Hematopoietic multipotent progenitor cell treated with erythropoietin and hydrocortisone succinate and interleukin-3 and kit ligand, for 15 days (in vitro differentiated cells): ENCODE results near the gene FOXN3.
"Not testable (repeated sequence)": the region's sequence is repeated elsewhere in the genome, so short reads cannot be mapped to it uniquely, and the experiment has no call there.

ENCODE experiments used
- DNase-seq: peaks from one replicate; pipeline ENCODE4 v3.0.0-alpha.2; 2015; ENCODE audit warnings: low spot score

Gene FOXN3

DNA sequence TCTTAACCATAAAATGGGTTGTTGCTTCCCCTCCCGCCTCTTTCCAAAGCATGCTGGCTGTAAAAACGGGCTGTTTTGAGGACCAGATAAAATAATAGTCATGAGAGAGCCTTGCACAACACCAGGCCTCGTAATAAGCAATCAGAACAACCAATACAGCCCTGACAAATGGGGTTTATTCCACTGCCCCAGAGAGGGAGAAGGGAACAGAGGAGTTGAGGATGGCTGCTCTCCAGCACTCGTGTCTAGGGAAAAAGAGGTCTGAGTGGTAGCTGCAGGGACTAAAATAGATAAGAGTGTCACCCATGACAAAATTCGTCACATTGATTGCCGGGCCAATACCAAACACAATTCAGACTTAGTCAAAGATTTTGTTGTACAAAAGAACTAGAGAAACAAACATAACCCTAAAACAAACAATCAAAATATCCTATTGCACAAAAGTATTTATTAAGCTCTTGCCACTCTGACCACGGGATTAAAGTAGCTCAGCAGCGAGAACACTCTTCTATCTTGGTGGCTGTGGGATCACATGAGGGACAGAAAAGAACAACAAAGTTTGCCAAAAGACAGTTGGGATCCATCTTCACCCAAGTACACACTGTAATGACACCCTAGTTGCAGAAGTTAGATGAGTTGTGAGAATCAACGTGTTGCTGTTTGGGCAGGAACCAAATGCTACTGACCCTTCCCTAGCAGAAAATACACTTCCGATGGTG lies 188.0 kb downstream of the FOXN3 start:
- no peak for DNase-seq

- no peak for DNase-seq
Observed at GRCh38 chr14:89227496-89227836, 189.6 kb downstream of the FOXN3 start.

DNA sequence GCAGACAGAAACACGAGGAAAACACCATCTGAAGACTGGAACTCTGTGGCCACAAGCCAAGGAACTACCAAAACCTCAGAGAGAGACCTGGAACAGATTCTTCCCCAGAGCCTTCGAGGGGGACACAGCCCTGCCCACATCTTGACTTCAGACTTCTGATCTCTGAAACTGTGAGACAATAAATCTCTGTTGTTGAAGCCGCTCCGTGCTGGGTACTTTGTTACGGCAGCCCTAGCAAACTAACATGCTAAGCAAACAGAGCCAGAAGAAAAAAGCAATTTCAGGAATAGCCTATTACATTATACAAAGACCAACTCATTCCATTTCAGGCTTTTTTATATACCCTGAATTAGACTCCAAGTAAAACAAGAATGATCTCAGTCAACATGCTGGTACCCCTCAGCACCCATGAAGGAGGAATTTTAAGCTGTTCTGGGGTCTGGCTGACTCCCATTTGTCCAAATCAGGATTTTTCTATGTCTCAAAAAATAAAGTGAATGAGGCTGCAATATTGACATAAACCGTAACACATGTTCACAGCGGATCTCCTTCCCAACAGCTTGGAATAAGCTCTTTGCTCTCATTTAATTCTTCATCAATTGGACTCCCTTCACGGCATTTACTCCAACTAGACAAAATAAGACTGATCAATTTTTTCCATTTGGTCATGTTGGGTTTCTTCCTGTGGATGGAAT lies 190.1 kb downstream of the FOXN3 start:
- no peak for DNase-seq

DNA sequence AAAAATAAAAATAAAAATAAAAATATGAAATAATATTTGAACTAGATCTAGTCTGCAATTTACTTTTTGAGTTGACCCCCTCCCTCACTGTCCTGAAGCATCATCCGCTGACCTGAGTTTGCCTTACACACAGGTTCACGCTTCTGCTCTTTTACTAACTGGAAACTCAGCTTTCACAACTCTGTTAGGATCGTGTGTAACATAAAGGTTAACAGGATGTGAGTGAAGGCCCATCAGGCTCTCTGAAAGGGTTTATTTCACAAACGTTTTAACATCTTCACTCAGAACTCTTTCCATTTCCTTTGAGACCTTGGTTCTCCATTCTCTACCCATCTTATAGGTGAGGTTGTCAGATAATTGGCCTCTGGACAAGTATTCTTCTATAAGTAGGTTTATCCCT lies 191.4 kb downstream of the FOXN3 start:
- DNase-seq = no peak

DNA sequence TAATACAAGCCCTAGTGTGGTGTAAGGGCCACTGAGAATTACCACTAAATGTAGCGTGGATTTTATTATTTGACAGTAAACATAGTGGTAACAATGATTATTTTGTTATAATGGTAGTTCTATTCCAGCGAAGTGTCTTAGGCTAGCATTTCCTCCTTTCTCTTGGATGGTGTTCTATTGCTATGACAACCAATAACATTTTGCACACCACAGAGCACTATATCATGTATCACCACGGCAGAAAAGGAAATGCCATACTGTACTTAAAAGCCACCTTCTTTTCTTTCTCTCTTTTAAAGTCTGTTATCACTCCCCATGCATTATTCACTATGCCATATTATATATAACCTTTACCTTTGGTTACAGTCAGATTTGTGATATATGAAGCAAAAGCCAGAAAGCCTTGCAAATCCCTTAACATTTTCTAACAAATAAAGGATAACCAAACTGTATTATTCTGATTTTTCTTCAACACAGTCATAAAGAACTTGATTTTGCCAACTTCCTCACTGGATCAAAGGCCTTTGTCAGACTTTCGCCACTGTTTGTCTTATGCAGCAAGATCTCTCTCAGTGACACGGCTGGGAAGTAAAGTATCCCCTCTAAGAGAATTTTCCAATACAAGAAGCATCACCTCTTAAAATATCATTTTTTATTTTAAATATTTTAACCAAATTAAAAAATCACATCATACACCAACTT lies 195.8 kb downstream of the FOXN3 start:
- no peak for DNase-seq

- DNase-seq = no peak
Observed at GRCh38 chr14:89219051-89219450, 198.0 kb downstream of the FOXN3 start.

DNA sequence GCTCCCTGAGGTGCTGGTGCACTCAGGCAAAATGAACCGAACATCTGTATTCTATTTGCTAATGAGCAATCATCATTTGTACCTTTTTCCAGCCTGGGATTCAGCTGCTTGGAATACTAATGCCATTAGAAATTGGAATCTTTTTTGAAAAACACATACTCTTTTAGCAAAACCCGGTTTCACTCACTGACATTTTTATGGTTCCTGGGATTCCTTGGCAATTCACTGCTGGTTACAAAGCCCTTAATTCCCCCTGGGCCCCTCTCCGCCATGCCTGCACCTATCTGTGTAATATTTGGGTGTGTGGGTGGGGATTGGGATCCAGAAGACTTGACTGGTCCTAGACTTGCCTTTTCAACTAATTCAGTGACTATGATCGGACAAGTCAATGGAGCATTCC lies 199.1 kb downstream of the FOXN3 start:
- no peak for DNase-seq

DNA sequence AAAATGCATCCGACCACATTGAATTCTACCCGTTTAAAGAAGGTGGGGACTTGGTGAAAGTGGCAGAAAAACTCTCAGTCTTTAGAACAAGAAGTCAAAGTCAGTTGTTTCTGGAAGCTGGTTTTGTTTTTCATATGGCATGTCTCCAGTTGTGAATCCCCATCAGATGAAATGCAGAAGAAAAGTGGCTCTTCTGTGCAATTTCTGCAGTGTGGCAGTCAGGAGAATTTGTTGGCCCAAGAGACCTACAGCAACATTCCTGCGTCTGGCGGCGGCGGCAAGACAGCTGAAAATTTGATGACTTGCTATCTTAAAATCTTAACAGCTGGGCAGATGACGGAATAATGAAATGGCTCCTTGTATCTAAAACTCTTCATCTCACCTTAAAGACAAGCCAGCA lies 201.5 kb downstream of the FOXN3 start:
- DNase-seq = no peak

DNA sequence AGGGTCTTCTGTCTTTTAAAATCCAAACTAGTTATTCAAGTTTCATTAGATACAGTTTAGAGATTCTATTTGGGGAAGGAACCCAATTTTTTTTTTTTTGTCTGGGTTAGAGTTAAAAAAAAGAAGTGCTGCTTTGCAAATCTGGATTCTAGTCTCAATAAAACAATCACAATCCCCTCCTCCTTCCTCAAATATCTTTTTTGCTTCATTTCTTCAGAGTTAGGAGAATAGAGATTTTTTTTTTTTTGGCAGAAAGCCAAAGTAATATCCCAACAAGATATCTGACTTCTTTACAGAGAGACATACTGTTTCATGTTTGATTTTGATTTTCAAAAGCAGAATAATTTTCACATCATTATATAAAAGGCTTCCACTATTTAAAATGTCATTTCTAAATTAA lies 201.9 kb downstream of the FOXN3 start:
- DNase-seq = no peak

- no peak for DNase-seq
Observed at GRCh38 chr14:89214221-89214965, 202.6 kb downstream of the FOXN3 start.

DNA sequence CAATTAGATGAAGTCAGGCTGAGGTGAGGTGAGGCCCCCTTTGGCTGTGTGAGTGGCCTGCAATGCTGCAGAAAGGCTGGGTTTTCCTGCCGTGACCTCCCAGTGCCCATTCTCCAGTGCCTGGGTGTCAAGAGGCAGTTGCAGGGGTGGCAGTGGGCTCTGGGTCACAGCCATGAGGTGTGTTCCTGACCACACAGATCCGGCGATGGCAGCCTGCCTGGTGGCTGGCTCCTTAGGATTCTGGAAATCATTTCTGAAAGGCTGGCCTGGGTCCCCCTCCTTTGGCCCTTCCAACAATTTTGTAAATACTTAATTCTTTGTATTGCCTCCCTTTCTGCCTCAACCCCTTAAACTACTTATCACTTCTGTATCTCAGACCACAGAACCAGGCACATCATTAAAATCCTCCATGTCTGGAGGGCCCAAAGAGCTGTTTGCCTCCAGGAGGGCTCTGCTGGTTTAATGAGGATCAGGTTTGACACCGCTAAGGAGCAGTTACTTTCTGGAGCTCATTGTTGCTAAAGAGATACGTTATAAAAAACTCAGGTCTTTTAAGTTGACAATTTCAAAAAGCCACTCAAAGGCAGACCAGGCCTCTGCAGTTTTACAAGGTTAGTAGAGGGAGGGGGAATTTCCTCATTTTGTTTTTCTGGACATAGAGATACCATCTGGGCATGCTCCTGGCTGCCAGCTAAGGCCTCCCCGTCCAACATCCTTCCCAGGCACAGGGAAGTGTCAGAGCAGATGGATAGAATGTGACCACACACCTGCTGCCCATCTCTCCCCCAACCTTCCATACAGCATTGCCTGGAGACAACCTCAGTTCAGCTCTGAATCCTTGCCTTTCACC lies 204.4 kb downstream of the FOXN3 start:
- no peak for DNase-seq

DNA sequence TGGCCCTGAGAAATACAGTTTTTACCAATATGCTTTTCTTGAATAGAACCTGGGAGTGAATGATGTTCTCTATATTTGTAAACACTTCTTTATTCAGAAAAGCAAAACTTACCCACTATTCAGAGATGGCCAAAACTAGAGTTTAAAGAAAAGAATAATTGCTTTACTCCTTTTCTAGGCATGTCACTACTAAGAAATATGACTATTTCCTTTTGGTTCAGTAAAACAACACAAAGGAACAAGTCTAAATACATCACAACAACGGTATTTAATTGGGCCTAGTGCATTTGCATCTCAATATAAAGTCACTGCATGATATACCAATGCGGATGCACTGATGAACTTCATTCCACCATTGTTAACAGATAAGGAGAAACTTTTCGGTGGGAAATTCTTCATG lies 207.5 kb downstream of the FOXN3 start:
- no peak for DNase-seq

- peak; percentile 17 for DNase-seq
Observed at GRCh38 chr14:89207925-89208328, 209.1 kb downstream of the FOXN3 start.

DNA sequence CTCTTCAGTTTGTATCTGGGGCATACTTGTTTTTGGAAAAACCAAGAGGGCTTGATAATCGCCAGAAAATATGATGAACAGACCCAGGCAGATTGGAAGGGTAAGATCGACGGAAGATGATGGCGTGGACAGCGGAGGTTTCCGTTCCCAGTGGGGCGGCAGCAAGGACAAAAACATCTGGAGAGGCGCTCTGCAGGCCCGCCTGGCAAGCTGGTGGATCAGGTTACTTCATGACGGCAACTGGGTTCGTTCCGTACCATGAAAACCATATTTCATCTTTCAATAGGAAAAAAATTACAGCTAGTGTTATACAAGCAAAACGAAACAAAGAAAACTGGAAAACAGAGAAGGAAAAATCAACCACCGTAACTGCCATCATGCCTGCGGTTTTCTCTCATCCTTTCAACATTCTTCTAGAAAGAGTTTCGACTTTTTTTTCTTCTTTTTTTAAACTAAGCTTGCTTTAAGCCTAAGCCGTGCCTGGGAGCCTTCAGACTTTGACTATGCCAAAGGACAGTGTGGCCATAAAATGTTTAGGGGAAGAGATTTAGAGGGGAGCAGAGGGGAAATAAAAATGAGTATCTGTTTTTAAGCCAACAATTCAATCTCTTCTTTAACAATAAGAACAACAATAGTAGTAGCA lies 210.5 kb downstream of the FOXN3 start:
- no peak for DNase-seq

DNA sequence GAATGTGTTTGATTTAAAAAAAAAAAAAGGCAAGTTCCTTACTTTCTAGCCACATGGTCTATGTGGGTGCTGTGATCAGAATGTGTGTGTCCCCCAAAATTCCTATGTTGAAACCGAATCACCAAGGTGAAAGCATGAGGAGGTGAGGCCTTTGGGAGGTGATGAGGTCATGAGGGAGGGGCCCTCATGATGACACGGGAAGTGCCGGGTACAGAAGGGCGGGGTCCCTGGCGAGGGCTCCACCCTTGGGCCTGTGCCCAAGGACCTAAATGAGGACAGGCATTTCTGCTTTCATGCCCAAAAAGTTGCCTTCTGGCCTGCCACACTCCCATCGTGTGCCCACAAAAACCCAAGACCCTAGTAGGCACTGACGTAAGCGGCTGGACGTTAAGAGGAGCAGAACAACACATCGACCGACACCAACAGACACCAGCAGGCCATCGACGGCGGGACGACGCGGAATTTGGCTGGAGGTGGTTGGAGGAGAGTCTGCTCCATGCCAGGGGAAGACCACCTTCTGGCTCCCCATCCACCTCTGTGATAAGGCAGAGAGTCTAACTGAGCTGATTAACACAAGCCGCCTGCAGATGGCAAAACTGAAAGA lies 211.8 kb downstream of the FOXN3 start:
- peak; percentile 84 for DNase-seq

DNA sequence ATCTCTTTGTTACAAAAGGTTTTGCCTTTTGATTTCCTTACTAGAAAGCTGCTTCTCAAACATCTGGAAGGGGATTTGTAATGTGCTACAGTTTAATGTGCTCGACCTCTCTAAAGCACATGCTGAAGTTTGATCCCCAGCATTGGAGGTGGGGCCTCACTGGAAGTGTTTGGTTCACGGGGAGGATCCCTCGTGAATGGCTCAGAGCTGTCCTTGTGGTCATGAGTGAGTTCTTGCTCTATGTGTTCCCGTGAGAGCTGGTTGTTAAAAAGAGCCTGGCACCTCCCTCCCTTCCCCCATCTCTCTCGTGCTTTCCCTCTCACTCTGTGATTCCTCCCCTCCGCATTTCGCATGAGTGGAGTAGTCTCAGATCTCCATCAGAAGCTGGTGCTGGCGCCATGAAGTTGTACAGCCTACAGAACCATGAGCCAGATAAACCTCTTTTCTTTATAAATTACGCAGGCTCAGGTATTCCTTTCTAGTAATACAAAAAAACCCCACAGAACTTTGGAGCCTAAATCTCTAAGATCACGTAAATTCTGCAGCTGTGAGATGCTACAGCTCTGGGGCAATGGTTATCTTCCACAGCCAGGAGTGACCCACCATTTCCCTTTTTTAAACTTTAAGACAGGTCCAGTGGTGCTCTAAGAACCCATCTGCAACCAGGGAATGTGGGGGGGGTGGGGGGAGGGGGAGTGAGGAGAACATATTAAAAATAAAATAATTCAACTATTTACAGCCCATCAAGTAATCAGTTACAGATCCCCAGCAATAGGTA lies 214.4 kb downstream of the FOXN3 start:
- no peak for DNase-seq

GRCh38 chr14:89201645-89202044 lies 215.4 kb downstream of the FOXN3 start:
- DNase-seq = no peak

DNA sequence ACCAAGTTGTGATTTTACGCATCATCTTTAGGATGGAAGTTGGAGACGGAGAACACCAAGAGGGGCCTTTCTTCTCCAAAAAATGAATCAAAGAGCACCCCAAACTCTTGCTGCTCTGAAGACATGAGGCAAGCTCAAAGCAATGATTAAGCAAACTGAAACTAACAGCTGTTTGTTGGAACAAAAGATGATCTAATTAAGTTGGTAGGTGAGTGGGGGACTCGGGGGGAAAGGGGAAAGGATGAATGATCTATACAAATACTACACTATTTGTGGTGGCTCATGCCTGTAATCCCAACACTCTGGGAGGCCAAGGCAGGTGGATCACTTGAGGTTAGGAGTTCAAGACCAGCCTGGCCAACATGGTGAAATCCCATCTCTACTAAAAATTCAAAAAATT lies 217.7 kb downstream of the FOXN3 start:
- DNase-seq = not testable (repeated sequence)

DNA sequence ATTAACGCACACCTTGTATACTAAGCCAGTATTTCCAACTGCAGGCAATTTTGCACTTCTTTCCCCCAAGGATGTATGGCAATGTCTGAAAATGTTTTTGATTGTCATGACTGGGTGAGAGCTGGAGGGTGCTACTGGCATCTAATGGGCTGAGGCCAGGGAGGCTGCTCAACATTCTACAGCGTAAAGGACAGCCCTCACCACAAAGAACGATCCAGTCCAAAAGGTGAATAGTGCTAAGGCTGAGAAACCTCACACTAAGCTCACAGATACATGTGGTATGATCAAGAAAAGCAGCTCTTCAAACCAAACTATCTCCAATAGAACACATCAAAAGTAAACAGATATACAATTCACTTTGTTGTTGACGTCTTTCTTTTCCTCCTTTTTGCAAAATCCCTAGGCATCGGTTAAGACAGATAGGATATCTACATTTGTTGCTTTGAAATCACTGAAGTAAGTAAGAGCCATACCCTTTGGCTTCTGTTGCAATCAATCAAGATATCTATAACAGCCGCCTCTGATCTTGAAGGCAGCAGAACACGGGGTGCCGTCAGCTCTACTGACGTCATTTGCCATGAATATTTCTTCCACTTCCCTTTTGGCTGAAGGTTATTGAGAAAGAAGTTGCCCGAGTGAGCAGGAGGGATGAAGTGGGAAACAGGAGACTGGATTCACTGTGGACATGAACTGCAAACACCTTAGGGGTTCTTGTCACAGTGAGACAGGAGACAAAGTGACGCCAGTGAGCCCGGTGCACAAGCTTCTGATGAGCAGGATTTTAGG lies 218.3 kb downstream of the FOXN3 start:
- DNase-seq = no peak
